Naive thymus-derived CD4-positive, alpha-beta T cell (primary cell): ENCODE data around the gene TBC1D5. TPM values are rescaled to one million over a fixed set of nuclear protein-coding genes. Genes with fewer than 3 reads are reported as not detected.
"Not testable (repeated sequence)": the region's sequence is repeated elsewhere in the genome, so short reads cannot be mapped to it uniquely, and the experiment has no call there.

Experiments used
- ATAC-seq: fragments of 150-1000 bp; cut with Tn5 transposase; 2 replicates; pipeline ENCODE4 v1.10.0; 2021; ENCODE audit warnings: mild to moderate bottlenecking, moderate library complexity
- CTCF ChIA-PET: fragments of 350-600 bp; sonication (Branson Sonifier 250); formaldehyde crosslinking; loops from one replicate; lab custom pipeline; 2021; ENCODE audit warnings: antibody characterized with exemption; lab: Charles Lee
- POLR2A ChIA-PET: fragments of 350-600 bp; sonication (Branson Sonifier 250); formaldehyde crosslinking; loops from one replicate; lab custom pipeline; 2021; ENCODE audit warnings: antibody characterized with exemption, inconsistent platforms; lab: Charles Lee
- DNase-seq, 9 donors: peaks; one replicate each; pipeline versions ENCODE4 v3.0.0 to v3.0.0-alpha.2; 2020 to 2022; ENCODE audit warnings: mixed read lengths in 1 of 9
- H3K27ac ChIP-seq: one replicate; pipeline ENCODE4 v1.7.0; 2013; ENCODE audit warnings: mild to moderate bottlenecking, low read depth, low read length, moderate library complexity
- H3K27me3 ChIP-seq, 2 donors: one replicate each; pipeline ENCODE4 v1.7.0; 2013; ENCODE audit warnings: low read length in 2 of 2, mild to moderate bottlenecking in 2 of 2, moderate library complexity in 2 of 2; ENCODE audit not compliant: control insufficient read depth in 2 of 2, insufficient read depth in 2 of 2
- H3K36me3 ChIP-seq, 3 experiments: 1 replicate in 2 of 3; 2 replicates in 1 of 3; pipeline ENCODE4 v1.7.0; 2013; ENCODE audit warnings: low read length in 3 of 3, mild to moderate bottlenecking in 3 of 3, moderate library complexity in 1 of 3; ENCODE audit not compliant: insufficient read depth in 3 of 3, control insufficient read depth in 2 of 3
- H3K4me1 ChIP-seq, 2 donors: one replicate each; pipeline ENCODE4 v1.7.0; 2013; ENCODE audit warnings: low read length in 2 of 2, mild to moderate bottlenecking in 2 of 2, moderate library complexity in 1 of 2; ENCODE audit not compliant: control insufficient read depth in 2 of 2, insufficient read depth in 2 of 2
- H3K4me3 ChIP-seq: 2 replicates; pipeline ENCODE4 v1.7.0; 2013; ENCODE audit warnings: mild to moderate bottlenecking, low read length
- H3K9me3 ChIP-seq, 3 experiments: 1 replicate in 2 of 3; 2 replicates in 1 of 3; pipeline ENCODE4 v1.7.0; 2013; ENCODE audit warnings: low read length in 3 of 3; ENCODE audit not compliant: control insufficient read depth in 2 of 3
- H3K27ac Mint-ChIP-seq, 9 donors: one replicate each; pipeline ENCODE4 v1.8.0; 2020 to 2022; ENCODE audit warnings: mixed read lengths in 9 of 9, mild to moderate bottlenecking in 8 of 9, moderate library complexity in 5 of 9, inconsistent platforms in 2 of 9
- H3K27me3 Mint-ChIP-seq, 5 donors: one replicate each; pipeline ENCODE4 v1.8.0; 2021 to 2022; ENCODE audit warnings: mixed read lengths in 5 of 5, mild to moderate bottlenecking in 1 of 5
- H3K36me3 Mint-ChIP-seq, 5 donors: one replicate each; pipeline ENCODE4 v1.8.0; 2020 to 2022; ENCODE audit warnings: mixed read lengths in 5 of 5, mild to moderate bottlenecking in 3 of 5, inconsistent platforms in 1 of 5
- H3K4me1 Mint-ChIP-seq, 7 donors: one replicate each; pipeline ENCODE4 v1.8.0; 2020 to 2022; ENCODE audit warnings: mixed read lengths in 7 of 7, mild to moderate bottlenecking in 3 of 7, inconsistent platforms in 1 of 7
- H3K4me3 Mint-ChIP-seq, 10 donors: one replicate each; pipeline ENCODE4 v1.8.0; 2020 to 2022; ENCODE audit warnings: mild to moderate bottlenecking in 10 of 10, mixed read lengths in 10 of 10, moderate library complexity in 6 of 10, inconsistent platforms in 2 of 10
- H3K9me3 Mint-ChIP-seq, 11 donors: one replicate each; pipeline ENCODE4 v1.8.0; 2020 to 2022; ENCODE audit warnings: mixed read lengths in 11 of 11, mild to moderate bottlenecking in 4 of 11, inconsistent platforms in 1 of 11, moderate library complexity in 1 of 11
- intact Hi-C, 2 donors: fragments of 100-400 bp; cut with micrococcal nuclease; formaldehyde crosslinking; loops; one replicate each; pipeline ENCODE4 v1.15.1; 2023
- polyA plus RNA-seq, 2 donors: library from polyadenylated mRNA; unstranded; fragments of 300-500 nt; fragmentation: Illumina TruSeq; gene quantifications; one replicate each; pipeline ENCODE4 v1.2.3, GENCODE V29; 2021
- total RNA-seq, 6 experiments: library from RNA in 5 of 6; stranded (reverse) in 5 of 6; gene quantifications; 1 replicate in 5 of 6; 2 replicates in 1 of 6; pipeline ENCODE4 v1.2.3 and lab custom pipeline; 2021 to 2026

The TBC1D5 gene
- total and polyA plus RNA-seq, 7 experiments from 2014 or later: 30.5 to 54.0 (median 37.4) TPM

GRCh38 chr3:17777326-17777725, 34.9 kb upstream of the TBC1D5 start:
- H3K4me1 ChIP-seq, CTCF ChIA-PET, H3K36me3 ChIP-seq, H3K27ac ChIP-seq, H3K4me3 ChIP-seq, H3K9me3 ChIP-seq, H3K27ac Mint-ChIP-seq, ATAC-seq, H3K4me3 Mint-ChIP-seq, intact Hi-C loops, DNase-seq, H3K27me3 ChIP-seq, POLR2A ChIA-PET: not testable (repeated sequence)
- Mint-ChIP-seq H3K36me3 (peaks cover 0 to 78% (median 0%) of the 10 kb centered on the region in 5 donors), H3K4me1 (peaks cover 15 to 43% (median 25%) of the 10 kb centered on the region in 7 donors), H3K27me3 (peaks cover 4 to 13% (median 7%) of the 10 kb centered on the region in 5 donors), H3K9me3 (peaks cover 0 to 26% (median 0%) of the 10 kb centered on the region in 11 donors)

- intact Hi-C loops: no loop called here
- DNase-seq (peak in 1 of 9 donors; percentile 26), ATAC-seq (no peak)
- peaks cover 0 to 5% of the 10 kb centered on the region in 2 donors for H3K4me1 ChIP-seq
- peak overlapping the region; percentile 18 for H3K4me3 ChIP-seq
- no peaks in the 10 kb centered on the region for H3K36me3 ChIP-seq
- H3K27ac ChIP-seq: no peak overlapping the region
- H3K4me3 Mint-ChIP-seq: peak overlapping the region; percentile 38 to 85 (median 68)
- H3K27me3 Mint-ChIP-seq: peaks cover 7 to 13% (median 11%) of the 10 kb centered on the region in 5 donors
- H3K9me3 ChIP-seq: no peaks in the 10 kb centered on the region
- peaks cover 0 to 3% of the 10 kb centered on the region in 2 donors for H3K27me3 ChIP-seq
- POLR2A ChIA-PET: interaction anchor here (1.4 kb wide), 1 partner anchor 33 kb away, joined by 4 read pairs; the partner anchor contains the start of gene TBC1D5
- H3K36me3 Mint-ChIP-seq: peaks cover 0 to 61% (median 0%) of the 10 kb centered on the region in 5 donors
- H3K9me3 Mint-ChIP-seq: peaks cover 0 to 17% (median 0%) of the 10 kb centered on the region in 11 donors
- H3K4me1 Mint-ChIP-seq: peaks cover 15 to 48% (median 23%) of the 10 kb centered on the region in 7 donors
- peak overlapping the region in 1 of 9 donors; percentile 88 for H3K27ac Mint-ChIP-seq
- CTCF ChIA-PET: no interaction called here
These were observed 32.6 kb upstream of the TBC1D5 start for GRCh38 chr3:17775073-17775472.

- POLR2A ChIA-PET: interaction anchor here (1.4 kb wide), 1 partner anchor 32 kb away, joined by 4 read pairs; the partner anchor contains the start of gene TBC1D5
- H3K27ac ChIP-seq, H3K36me3 ChIP-seq, CTCF ChIA-PET, H3K9me3 ChIP-seq, H3K27me3 ChIP-seq, H3K4me1 ChIP-seq, H3K4me3 ChIP-seq: not testable (repeated sequence)
- intact Hi-C loops: loop anchor here in 1 of 2 donors (1.0 kb wide), 1 partner anchor 32 kb away; the partner anchor contains the start of gene TBC1D5
- peaks cover 0 to 13% (median 0%) of the 10 kb centered on the region in 11 donors for H3K9me3 Mint-ChIP-seq
- H3K4me3 Mint-ChIP-seq: peak overlapping the region; percentile 38 to 85 (median 68)
- H3K4me1 Mint-ChIP-seq: peaks cover 8 to 41% (median 16%) of the 10 kb centered on the region in 7 donors
- DNase-seq (peak in 8 of 9 donors; percentile 15 to 51 (median 36)), ATAC-seq (peak; percentile 54)
- H3K27me3 Mint-ChIP-seq: peaks cover 7 to 13% (median 11%) of the 10 kb centered on the region in 5 donors
- H3K27ac Mint-ChIP-seq: peak overlapping the region in 2 of 9 donors; percentile 27 to 88
- H3K36me3 Mint-ChIP-seq: peaks cover 0 to 54% (median 0%) of the 10 kb centered on the region in 5 donors
These were observed 31.9 kb upstream of the TBC1D5 start for GRCh38 chr3:17774180-17774910.

GRCh38 chr3:17772556-17772955, 30.1 kb upstream of the TBC1D5 start:
- H3K9me3 Mint-ChIP-seq: peaks cover 0 to 11% (median 0%) of the 10 kb centered on the region in 11 donors
- ATAC-seq (no peak), DNase-seq (no peak)
- peaks cover 8 to 33% (median 15%) of the 10 kb centered on the region in 7 donors for H3K4me1 Mint-ChIP-seq
- peaks cover 0 to 37% (median 0%) of the 10 kb centered on the region in 5 donors for H3K36me3 Mint-ChIP-seq
- Histone ChIP-seq H3K9me3 (no peaks in the 10 kb centered on the region), H3K4me1 (peaks cover 0 to 5% of the 10 kb centered on the region in 2 donors), H3K27me3 (peaks cover 0 to 3% of the 10 kb centered on the region in 2 donors), H3K4me3 (no peak overlapping the region), H3K27ac (no peak overlapping the region), H3K36me3 (no peaks in the 10 kb centered on the region)
- H3K4me3 Mint-ChIP-seq: no peak overlapping the region
- intact Hi-C loops: no loop called here
- no peak overlapping the region for H3K27ac Mint-ChIP-seq
- CTCF ChIA-PET: interaction anchor here (0.7 kb wide), 1 partner anchor 32 kb away, joined by 3 read pairs; no protein-coding TSS in a partner anchor
- H3K27me3 Mint-ChIP-seq: peaks cover 7 to 17% (median 11%) of the 10 kb centered on the region in 5 donors
- POLR2A ChIA-PET: no interaction called here

- Histone ChIP-seq H3K27me3 (peaks cover 0 to 3% of the 10 kb centered on the region in 2 donors), H3K4me3 (no peak overlapping the region), H3K27ac (no peak overlapping the region), H3K36me3 (no peaks in the 10 kb centered on the region), H3K4me1 (peaks cover 0 to 5% of the 10 kb centered on the region in 2 donors), H3K9me3 (no peaks in the 10 kb centered on the region)
- intact Hi-C loops: no loop called here
- ChIA-PET CTCF (no interaction called here), POLR2A (no interaction called here)
- Mint-ChIP-seq H3K27ac (no peak overlapping the region), H3K4me3 (no peak overlapping the region), H3K4me1 (peaks cover 8 to 25% (median 15%) of the 10 kb centered on the region in 7 donors), H3K36me3 (peaks cover 0 to 26% (median 0%) of the 10 kb centered on the region in 5 donors), H3K27me3 (peaks cover 7 to 25% (median 11%) of the 10 kb centered on the region in 5 donors), H3K9me3 (peaks cover 0 to 11% (median 0%) of the 10 kb centered on the region in 11 donors)
- ATAC-seq (no peak), DNase-seq (no peak)
These were observed 29.0 kb upstream of the TBC1D5 start for GRCh38 chr3:17771177-17772017.

- peaks cover 0 to 5% of the 10 kb centered on the region in 2 donors for H3K4me1 ChIP-seq
- no peak overlapping the region for H3K4me3 ChIP-seq
- ChIA-PET POLR2A (no interaction called here), CTCF (no interaction called here)
- Mint-ChIP-seq H3K36me3 (peaks cover 0 to 20% (median 0%) of the 10 kb centered on the region in 5 donors), H3K4me3 (no peak overlapping the region), H3K9me3 (peaks cover 0 to 9% (median 0%) of the 10 kb centered on the region in 11 donors), H3K27me3 (peaks cover 7 to 25% (median 11%) of the 10 kb centered on the region in 5 donors), H3K27ac (no peak overlapping the region), H3K4me1 (peaks cover 8 to 19% (median 14%) of the 10 kb centered on the region in 7 donors)
- intact Hi-C loops: no loop called here
- ATAC-seq: no peak
- H3K27ac ChIP-seq: no peak overlapping the region
- no peak for DNase-seq
- peaks cover 0 to 3% of the 10 kb centered on the region in 2 donors for H3K27me3 ChIP-seq
- H3K36me3 ChIP-seq: no peaks in the 10 kb centered on the region
- H3K9me3 ChIP-seq: no peaks in the 10 kb centered on the region
These were observed 28.3 kb upstream of the TBC1D5 start for GRCh38 chr3:17770682-17771081.
